CD4-positive, alpha-beta T cell treated with Interleukin-4 for 1 hour (primary cell): ENCODE measurements around the gene SLC25A13.

ENCODE experiments used
- DNase-seq, 2 donors: peaks; one replicate each; pipeline ENCODE4 v3.0.0-alpha.2; 2020 to 2022

SLC25A13 gene

GRCh38 chr7:96238474-96238873 is 83.4 kb downstream of the SLC25A13 start:
- DNase-seq, result no peak

DNA sequence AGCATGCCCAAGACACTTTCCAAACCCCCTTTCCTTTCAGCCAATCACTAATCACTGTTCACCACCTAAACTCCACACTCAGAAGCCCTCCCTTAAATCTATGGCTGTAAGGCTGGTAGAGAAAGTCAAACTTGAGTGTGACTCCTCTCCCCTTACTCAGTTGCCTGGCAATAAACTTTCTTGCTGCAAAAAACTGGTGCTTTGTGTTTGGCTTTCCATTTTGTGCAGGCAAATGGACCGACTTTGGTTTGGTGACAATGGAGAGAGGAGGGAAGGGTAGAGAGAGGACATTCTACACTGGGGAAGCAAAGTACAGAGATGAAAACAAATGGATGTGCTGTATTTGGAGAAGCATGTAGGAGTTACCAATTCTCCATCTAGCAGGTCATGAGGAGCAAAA is 84.9 kb downstream of the SLC25A13 start:
- DNase-seq, result no peak

- DNase-seq, result no peak
These were observed 85.5 kb downstream of the SLC25A13 start for GRCh38 chr7:96236198-96237039.

GRCh38 chr7:96235281-96235680 is 86.6 kb downstream of the SLC25A13 start:
- DNase-seq, result no peak

DNA sequence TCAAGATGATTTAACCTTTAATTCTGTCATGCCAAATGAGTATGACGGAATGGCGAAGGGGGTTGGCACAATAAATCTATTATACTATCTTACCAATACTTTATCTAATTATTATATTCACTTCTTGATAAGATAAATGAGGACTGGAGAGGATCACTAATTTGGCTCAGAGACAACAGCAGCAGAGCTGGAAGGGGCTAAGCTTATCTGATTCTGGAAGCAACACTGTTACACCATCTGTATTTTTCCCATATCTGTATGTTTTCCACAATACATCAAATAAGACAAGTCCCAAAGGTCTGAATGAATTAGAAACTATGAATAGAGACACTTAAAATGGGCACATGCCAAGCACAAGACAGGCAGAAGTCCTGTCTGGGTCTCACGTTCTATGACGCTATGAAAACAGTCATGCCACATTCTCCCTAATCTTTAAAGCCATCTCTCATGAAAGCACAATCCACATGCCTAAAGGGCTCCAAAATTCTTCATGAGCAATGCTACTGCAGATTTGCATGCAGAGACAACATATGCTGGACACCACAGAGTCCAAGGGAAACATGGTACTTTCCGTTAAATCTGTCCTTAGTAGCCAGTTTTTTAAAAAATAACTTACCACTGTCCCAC is 88.3 kb downstream of the SLC25A13 start:
- DNase-seq, result no peak

DNA sequence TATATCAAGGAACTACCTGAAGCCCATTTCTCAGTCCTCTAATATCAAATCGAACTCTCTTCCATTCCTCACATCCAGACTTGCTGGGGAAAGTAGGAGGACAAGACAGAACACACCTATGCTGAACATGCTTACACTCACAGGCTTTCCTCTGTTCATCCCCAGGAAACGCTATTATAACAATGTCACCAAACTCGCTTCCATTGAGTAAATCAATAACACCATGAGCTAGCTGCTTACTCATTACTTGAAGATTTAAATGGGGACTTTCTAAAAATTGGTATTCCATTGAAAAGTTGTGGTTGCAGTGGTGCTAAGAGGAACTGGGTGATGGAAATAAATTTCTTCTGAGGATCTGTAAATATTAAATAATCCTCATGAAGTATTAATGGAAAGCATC is 88.8 kb downstream of the SLC25A13 start:
- no peak for DNase-seq

GRCh38 chr7:96228760-96229159 is 93.1 kb downstream of the SLC25A13 start:
- no peak for DNase-seq

DNA sequence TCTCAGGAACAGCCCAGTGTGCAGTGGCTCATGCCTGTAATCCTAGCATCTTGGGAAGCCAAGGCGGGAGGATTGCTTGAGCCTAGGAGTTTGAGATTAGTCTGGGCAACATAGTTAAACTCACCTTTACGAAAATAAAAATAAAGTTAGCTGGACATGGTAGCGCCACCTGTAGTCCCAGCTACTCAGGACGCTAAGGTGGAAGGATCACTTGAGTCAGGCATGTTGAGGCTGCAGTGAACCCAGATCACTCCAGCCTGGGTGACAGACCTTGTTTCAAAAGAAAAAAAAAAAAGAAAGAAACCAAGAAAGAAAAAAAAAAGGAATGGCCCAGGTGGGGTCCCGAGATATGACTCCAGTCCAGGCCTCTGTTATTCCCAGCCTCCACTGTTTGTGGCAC is 96.6 kb downstream of the SLC25A13 start:
- DNase-seq, result no peak

GRCh38 chr7:96224685-96225084 is 97.2 kb downstream of the SLC25A13 start:
- DNase-seq, result peak in 1 of 2 donors; percentile 4

- no peak for DNase-seq
These were observed 97.8 kb downstream of the SLC25A13 start for GRCh38 chr7:96224073-96224472.

- DNase-seq, result no peak
These were observed 100.0 kb downstream of the SLC25A13 start for GRCh38 chr7:96221888-96222287.

- DNase-seq, result no peak
These were observed 102.3 kb downstream of the SLC25A13 start for GRCh38 chr7:96219378-96220130.

GRCh38 chr7:96218664-96219243 is 103.1 kb downstream of the SLC25A13 start:
- DNase-seq, result no peak

DNA sequence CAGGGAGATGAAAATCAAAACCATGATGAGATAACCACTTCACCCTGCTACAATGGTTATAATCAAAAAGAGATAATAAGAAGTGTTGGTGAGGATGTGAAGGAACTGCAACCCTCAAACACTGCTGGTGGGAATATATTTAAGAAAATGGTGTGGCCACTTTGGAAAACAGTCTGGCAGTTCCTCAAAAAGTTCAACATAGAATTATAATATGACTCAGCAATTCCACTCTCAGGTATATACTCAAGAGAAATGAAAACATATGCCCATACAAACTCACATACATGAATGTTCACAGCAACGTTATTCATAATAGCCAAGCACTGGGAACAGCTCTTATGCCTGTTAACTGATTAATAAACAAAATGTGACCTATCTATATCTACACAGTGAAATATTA is 104.8 kb downstream of the SLC25A13 start:
- DNase-seq, result no peak

GRCh38 chr7:96216373-96216772 is 105.5 kb downstream of the SLC25A13 start:
- no peak for DNase-seq

DNA sequence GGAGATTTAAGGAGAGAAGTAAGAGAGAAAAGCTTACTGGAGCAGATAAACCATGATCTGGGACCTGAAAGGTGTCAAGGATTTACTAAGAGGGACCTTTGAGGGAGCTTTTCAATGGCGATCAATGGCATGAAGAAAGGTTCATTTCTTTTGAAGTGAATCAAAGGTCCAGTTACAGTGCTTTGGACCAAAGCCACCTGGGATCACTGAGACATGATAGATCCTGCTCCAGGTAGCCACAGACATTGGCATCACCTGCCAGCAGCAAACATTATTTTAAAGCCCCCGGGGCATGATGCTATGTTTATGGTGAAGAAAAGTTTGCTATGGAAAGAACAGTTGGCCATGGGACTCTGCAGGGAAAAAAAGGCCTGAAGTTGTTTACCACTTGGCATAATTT is 109.4 kb downstream of the SLC25A13 start:
- DNase-seq, result no peak

DNA sequence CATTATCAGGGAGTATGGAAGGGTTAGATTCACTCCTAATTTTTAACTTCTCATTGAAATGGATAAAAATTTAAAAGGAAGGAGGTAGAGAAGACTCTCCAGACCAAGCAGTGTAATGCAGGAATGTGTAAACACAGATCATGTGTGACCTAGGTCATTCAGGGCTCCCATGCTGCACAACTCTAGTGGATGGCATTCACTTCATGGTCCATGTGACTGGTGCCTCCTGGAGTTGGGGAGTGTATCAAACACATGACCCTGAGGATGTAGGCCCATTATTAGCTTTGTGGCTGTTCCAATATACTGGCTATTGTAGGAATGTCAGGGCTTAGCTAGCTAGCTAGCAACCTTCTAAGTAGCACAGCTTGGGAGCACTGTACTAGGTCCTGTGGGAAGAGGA is 109.9 kb downstream of the SLC25A13 start:
- DNase-seq, result no peak

- no peak for DNase-seq
These were observed 116.2 kb downstream of the SLC25A13 start for GRCh38 chr7:96205665-96206064.

- DNase-seq, result no peak
These were observed 117.3 kb downstream of the SLC25A13 start for GRCh38 chr7:96204601-96205000.

DNA sequence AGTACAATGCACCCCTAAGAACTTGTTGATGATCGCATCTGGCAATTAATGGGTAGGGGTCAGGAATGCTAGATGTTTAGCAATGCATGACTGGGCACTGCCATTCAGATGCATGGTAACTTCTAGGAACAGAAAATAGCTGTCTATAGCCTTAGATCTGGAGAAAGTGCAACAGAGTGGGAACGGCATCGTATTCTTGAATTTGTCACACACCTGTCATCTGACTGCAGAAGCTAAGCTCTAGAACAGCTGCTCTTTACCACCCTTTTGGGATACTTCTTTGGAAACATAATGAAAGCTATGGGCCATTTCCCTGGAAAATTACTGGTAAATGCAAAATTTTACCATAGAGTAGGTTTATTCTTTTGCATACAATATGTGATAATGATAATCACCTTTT is 118.1 kb downstream of the SLC25A13 start:
- no peak for DNase-seq

DNA sequence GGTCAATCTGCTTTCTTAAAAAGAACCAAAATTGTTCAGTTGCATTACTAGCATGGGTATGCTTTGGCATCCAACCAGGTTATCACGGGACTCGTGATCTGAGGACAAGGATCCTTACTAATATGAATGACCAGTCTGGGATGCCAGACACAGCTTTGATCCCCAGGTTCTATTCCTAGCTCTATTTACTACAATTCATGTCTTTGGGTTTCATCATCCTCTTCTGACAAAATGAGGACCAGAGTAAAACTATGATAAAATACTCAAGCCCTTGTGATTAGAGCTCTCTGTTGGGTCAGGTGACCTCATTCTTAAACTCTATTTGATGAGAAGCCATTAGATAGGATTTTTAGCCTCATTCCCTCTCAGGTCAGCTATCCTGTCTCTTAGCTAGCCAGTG is 119.8 kb downstream of the SLC25A13 start:
- no peak for DNase-seq

DNA sequence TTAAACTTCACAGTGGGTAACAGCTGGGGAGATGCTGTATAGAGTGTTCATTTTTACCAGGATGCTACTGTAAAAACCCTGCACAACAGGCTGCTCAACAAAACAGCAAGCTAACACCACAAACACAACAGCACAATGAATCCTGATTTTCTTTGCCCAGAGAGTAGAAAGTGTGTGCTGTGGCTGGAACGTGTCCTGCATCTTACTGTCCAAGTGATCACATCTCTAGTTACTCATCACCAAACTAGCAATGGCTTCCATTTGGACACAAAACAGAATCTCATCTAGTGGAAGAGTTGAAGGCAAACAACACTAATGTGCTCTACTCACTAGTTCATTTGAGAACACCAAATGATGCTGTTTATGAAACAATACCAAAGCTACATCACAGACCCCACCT is 121.2 kb downstream of the SLC25A13 start:
- DNase-seq, result no peak

- no peak for DNase-seq
These were observed 122.5 kb downstream of the SLC25A13 start for GRCh38 chr7:96199421-96199820.
